ENCODE data around the gene SLC9A6. TPM values are rescaled to one million over a fixed set of nuclear protein-coding genes. Genes with fewer than 3 reads are reported as not detected.
A peak's percentile ranks its signal among the peaks of the same experiment; 100 is the strongest.

Gene SLC9A6
- total and polyA plus RNA-seq, 10 of the 15 experiments (the other 5 are each of a cell fraction or from before 2014, with no cell fraction given) = 4.5 to 14.6 (median 10.7) TPM

DNA sequence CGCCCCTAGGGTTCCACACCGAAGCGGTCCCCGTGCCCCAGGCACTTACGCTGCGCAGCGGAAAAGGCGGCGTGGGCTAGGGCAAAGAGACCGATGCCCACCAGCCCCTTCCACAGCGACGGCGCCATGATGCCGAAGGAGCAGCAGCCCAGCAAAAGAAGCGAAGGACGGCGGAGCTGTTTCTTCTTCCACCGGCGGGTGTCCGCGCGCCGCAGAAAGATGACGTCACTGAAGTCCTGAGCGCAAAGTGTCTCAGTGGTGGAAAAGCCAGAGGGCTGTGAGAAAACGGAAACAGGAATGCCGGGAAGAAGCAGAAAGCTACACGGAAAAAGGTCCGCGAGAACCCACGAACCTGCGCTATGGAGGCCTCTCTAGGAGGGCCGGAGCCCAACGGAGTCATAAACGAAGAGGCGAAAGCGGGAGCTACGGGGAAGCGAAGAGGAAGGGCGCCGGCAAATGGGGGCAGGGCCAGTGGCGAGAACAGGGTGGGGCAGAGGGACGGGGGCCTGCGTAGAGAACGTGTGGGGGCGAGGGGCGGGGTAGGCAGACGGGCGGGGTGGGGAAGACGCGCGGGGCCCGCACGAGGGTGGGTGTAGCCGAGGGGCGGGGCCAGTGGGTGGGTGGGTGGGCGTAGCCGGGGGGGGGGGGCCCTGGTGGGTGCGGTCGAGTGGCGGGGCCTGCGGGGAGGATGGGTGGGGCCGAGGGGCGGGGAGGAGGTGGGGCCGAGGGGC lies 11.5 kb upstream of the SLC9A6 start, which contains the start of gene MMGT1 (continued):
- TF ChIP-seq, protein P1, sequence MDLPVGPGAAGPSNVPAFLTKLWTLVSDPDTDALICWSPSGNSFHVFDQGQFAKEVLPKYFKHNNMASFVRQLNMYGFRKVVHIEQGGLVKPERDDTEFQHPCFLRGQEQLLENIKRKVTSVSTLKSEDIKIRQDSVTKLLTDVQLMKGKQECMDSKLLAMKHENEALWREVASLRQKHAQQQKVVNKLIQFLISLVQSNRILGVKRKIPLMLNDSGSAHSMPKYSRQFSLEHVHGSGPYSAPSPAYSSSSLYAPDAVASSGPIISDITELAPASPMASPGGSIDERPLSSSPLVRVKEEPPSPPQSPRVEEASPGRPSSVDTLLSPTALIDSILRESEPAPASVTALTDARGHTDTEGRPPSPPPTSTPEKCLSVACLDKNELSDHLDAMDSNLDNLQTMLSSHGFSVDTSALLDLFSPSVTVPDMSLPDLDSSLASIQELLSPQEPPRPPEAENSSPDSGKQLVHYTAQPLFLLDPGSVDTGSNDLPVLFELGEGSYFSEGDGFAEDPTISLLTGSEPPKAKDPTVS (IDR thresholded peaks at IDR 0.05; ENCODE audit: low read depth, low read length) = no peak
- no peak for TF ChIP-seq BMI1 (IDR thresholded peaks at IDR 0.05; ENCODE audit: borderline replicate concordance)
- TF ChIP-seq, protein P2, sequence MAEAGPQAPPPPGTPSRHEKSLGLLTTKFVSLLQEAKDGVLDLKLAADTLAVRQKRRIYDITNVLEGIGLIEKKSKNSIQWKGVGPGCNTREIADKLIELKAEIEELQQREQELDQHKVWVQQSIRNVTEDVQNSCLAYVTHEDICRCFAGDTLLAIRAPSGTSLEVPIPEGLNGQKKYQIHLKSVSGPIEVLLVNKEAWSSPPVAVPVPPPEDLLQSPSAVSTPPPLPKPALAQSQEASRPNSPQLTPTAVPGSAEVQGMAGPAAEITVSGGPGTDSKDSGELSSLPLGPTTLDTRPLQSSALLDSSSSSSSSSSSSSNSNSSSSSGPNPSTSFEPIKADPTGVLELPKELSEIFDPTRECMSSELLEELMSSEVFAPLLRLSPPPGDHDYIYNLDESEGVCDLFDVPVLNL (IDR thresholded peaks at IDR 0.05; ENCODE audit: low read depth, low read length) = no peak
- no peak for TF ChIP-seq HDGF (IDR thresholded peaks at IDR 0.05)
- no peak for TF ChIP-seq RAD21 (IDR thresholded peaks at IDR 0.05; ENCODE audit: insufficient read depth, low read depth, low read length)
- TF ChIP-seq SMAD5 (IDR thresholded peaks at IDR 0.05; ENCODE audit: low read depth) = peak; percentile 28; the same call in 1 of the 2 replicates
- TF ChIP-seq, protein P3, sequence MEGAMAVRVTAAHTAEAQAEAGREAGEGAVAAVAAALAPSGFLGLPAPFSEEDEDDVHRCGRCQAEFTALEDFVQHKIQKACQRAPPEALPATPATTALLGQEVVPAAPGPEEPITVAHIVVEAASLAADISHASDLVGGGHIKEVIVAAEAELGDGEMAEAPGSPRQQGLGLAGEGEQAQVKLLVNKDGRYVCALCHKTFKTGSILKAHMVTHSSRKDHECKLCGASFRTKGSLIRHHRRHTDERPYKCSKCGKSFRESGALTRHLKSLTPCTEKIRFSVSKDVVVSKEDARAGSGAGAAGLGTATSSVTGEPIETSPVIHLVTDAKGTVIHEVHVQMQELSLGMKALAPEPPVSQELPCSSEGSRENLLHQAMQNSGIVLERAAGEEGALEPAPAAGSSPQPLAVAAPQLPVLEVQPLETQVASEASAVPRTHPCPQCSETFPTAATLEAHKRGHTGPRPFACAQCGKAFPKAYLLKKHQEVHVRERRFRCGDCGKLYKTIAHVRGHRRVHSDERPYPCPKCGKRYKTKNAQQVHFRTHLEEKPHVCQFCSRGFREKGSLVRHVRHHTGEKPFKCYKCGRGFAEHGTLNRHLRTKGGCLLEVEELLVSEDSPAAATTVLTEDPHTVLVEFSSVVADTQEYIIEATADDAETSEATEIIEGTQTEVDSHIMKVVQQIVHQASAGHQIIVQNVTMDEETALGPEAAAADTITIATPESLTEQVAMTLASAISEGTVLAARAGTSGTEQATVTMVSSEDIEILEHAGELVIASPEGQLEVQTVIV (IDR thresholded peaks at IDR 0.05; ENCODE audit: borderline replicate concordance, partially characterized antibody) = no peak
- TF ChIP-seq RB1 (IDR thresholded peaks at IDR 0.05; ENCODE audit: borderline replicate concordance) = no peak
- TF ChIP-seq RUNX3 (IDR thresholded peaks at IDR 0.05; ENCODE audit: low read length) = peak; percentile 35; the same call in 1 of the 2 replicates
- TF ChIP-seq POU2F2 (IDR thresholded peaks at IDR 0.05; ENCODE audit: borderline replicate concordance, low read depth, low read length) = no peak
- TF ChIP-seq HDAC6 (IDR thresholded peaks at IDR 0.05; ENCODE audit: unreplicated experiment) = no peak
- TF ChIP-seq NRF1 (conservative IDR thresholded peaks at IDR 0.05; ENCODE audit: low read depth, low read length) = no peak
- TF ChIP-seq LARP7 (IDR thresholded peaks at IDR 0.05) = 0 out of 2 replicates have a peak, but pooled peaks have one; percentile 28
- TF ChIP-seq, protein P4, sequence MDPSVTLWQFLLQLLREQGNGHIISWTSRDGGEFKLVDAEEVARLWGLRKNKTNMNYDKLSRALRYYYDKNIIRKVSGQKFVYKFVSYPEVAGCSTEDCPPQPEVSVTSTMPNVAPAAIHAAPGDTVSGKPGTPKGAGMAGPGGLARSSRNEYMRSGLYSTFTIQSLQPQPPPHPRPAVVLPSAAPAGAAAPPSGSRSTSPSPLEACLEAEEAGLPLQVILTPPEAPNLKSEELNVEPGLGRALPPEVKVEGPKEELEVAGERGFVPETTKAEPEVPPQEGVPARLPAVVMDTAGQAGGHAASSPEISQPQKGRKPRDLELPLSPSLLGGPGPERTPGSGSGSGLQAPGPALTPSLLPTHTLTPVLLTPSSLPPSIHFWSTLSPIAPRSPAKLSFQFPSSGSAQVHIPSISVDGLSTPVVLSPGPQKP (IDR thresholded peaks at IDR 0.05; ENCODE audit: low read depth, low read length) = no peak
- TF ChIP-seq NR2C1 (IDR thresholded peaks at IDR 0.05) = no peak
- TF ChIP-seq STAT1 (conservative IDR thresholded peaks at IDR 0.05) = peak; percentile 66; the same call in 1 of the 2 replicates
- peak in 1 of 2 experiments; percentile 50; a peak in 1 of 3 replicates for TF ChIP-seq EGR1 (IDR thresholded peaks at IDR 0.05; ENCODE audit: borderline replicate concordance in 1 of 2, low read depth in 2 of 2, low read length in 2 of 2)
- no peak for TF ChIP-seq CHD4 (IDR thresholded peaks at IDR 0.05)
- TF ChIP-seq, protein P5, sequence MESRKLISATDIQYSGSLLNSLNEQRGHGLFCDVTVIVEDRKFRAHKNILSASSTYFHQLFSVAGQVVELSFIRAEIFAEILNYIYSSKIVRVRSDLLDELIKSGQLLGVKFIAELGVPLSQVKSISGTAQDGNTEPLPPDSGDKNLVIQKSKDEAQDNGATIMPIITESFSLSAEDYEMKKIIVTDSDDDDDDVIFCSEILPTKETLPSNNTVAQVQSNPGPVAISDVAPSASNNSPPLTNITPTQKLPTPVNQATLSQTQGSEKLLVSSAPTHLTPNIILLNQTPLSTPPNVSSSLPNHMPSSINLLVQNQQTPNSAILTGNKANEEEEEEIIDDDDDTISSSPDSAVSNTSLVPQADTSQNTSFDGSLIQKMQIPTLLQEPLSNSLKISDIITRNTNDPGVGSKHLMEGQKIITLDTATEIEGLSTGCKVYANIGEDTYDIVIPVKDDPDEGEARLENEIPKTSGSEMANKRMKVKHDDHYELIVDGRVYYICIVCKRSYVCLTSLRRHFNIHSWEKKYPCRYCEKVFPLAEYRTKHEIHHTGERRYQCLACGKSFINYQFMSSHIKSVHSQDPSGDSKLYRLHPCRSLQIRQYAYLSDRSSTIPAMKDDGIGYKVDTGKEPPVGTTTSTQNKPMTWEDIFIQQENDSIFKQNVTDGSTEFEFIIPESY (IDR thresholded peaks at IDR 0.05) = no peak
- TF ChIP-seq POLR2A (IDR thresholded peaks at IDR 0.05; ENCODE audit: low read depth, low read length) = peak; percentile 75
- TF ChIP-seq CREB1 (IDR thresholded peaks at IDR 0.05; ENCODE audit: low read depth) = peak; percentile 94

Data from GM12878 (cell line).